ENCODE data around the gene BHMT.

GRCh38 chr5:79171635-79172245 lies 60.1 kb downstream of the BHMT start:
- no peak for TF ChIP-seq CTCF (IDR thresholded peaks at IDR 0.05)
- no peak for TF ChIP-seq POLR2A (IDR thresholded peaks at IDR 0.05)

Measured in tibial nerve (tissue), 3 donors.